Heart right ventricle (tissue), 16 donors: Measurements from ENCODE around the gene RNMT. TPM values are rescaled to one million over a fixed set of nuclear protein-coding genes. Genes with fewer than 3 reads are reported as not detected.
"Not testable (repeated sequence)": the region's sequence is repeated elsewhere in the genome, so short reads cannot be mapped to it uniquely, and the experiment has no call there.

Source experiments
- ATAC-seq, 8 donors: fragments of 200-7000 bp; cut with Tn5 transposase; one replicate each; pipeline ENCODE4 v1.9.1; 2020; ENCODE audit warnings: mild to moderate bottlenecking in 8 of 8, moderate library complexity in 8 of 8, moderate number of reproducible peaks in 1 of 8
- DNase-seq, 2 donors: peaks; one replicate each; pipeline ENCODE4 v3.0.0-alpha.2; 2020
- H3K27ac ChIP-seq, 10 donors: fragments of 200-600 bp; sonication (generic) in 2 of 10; one replicate each; pipeline versions ENCODE4 v1.5.0 to v1.8.0; 2020 to 2022; ENCODE audit warnings: mild to moderate bottlenecking in 3 of 10
- H3K27me3 ChIP-seq, 7 donors: fragments of 200-600 bp; one replicate each; pipeline ENCODE4 v1.8.0; 2021 to 2022; ENCODE audit warnings: mild to moderate bottlenecking in 2 of 7
- H3K36me3 ChIP-seq, 9 donors: fragments of 200-600 bp; sonication (generic) in 1 of 9; one replicate each; pipeline versions ENCODE4 v1.5.0 to v1.8.0; 2020 to 2022; ENCODE audit warnings: mild to moderate bottlenecking in 2 of 9
- H3K4me1 ChIP-seq, 9 donors: fragments of 200-600 bp; sonication (generic) in 1 of 9; one replicate each; pipeline versions ENCODE4 v1.5.0 to v1.8.0; 2020 to 2022; ENCODE audit warnings: mild to moderate bottlenecking in 4 of 9
- H3K4me3 ChIP-seq, 10 donors: fragments of 200-600 bp; sonication (generic) in 2 of 10; one replicate each; pipeline versions ENCODE4 v1.5.0 to v1.8.0; 2020 to 2022; ENCODE audit warnings: mild to moderate bottlenecking in 7 of 10, moderate library complexity in 2 of 10
- H3K9me3 ChIP-seq, 11 donors: fragments of 200-600 bp in 10 of 11; sonication (generic) in 2 of 11; one replicate each; pipeline versions ENCODE4 v1.5.0 to v1.8.0; 2013 to 2022; ENCODE audit warnings: mild to moderate bottlenecking in 2 of 11, control low read depth in 1 of 11, moderate library complexity in 1 of 11
- WGBS, 2 donors: extraction: QIAGEN DNeasy Blood & Tissue Kit; methylation state at CpG; one replicate each; pipeline ENCODE4 v1.1.7; 2013; ENCODE audit warnings: inconsistent platforms in 1 of 2; 5-methylcytosine and 5-hydroxymethylcytosine counted together
- intact Hi-C, 10 donors: fragments of 100-400 bp; cut with DNase I; formaldehyde crosslinking; loops; one replicate each; pipeline versions ENCODE4 v1.11.1 to v1.14.2; 2022
- long read RNA-seq, 3 donors: library from polyadenylated mRNA; unstranded; transcript quantifications; one replicate each; pipeline ENCODE4 v2.0.0, GENCODE V29; 2020 to 2021
- polyA plus RNA-seq, 2 donors: library from polyadenylated mRNA; stranded (reverse); fragments of 200-250 nt; gene quantifications; one replicate each; pipeline ENCODE4 v1.2.3, GENCODE V29; 2013
- total RNA-seq, 10 donors: library from RNA; stranded (reverse); fragmentation: NEBNext Ultra II Directional in 3 of 10; extraction: Animal tissue kit (Norgen Biotek cat#: 25700) in 3 of 10; gene quantifications; one replicate each; pipeline versions ENCODE4 v1.2.1 to v1.2.4, GENCODE V29; 2021 to 2023
- TF ChIP-seq, protein P1 (sequence below), 9 donors: fragments of 200-600 bp; sonication (generic) in 2 of 9; IDR thresholded peaks; one replicate each; pipeline versions ENCODE4 v1.5.0 to v1.8.0; 2021 to 2022; ENCODE audit warnings: antibody characterized with exemption in 9 of 9, mild to moderate bottlenecking in 5 of 9, moderate library complexity in 1 of 9
- donor health status: Arrhythmogenic right ventricular cardiomyopathy.
- donor health status: ischemic (EF 13 %, LVEDD 7.1; RV severe dilation, severe dysfunction).
- donor health status: healthy with polysubstance abuse.
- donor health status: DM: no; HTN: yes; CAD: no.
- donor health status: DM: no; HTN: no; CAD: no.
- donor health status: ischemic (EF 25% LVEDD 6.9; RV normal size, moderate dysfunction).
- donor health status: ischemic (EF 25% LVEDD 5.7; RV mildly dilated, moderate dysfunction).
- donor health status: healthy.
- donor health status: DM: yes; HTN: yes; CAD: no.
- donor health status: Ischemic cardiomyopathy.
- donor health status: ischemic (EF 35%, LVEDD 5.7; RV mildly dilated, moderate dysfunction).
- donor health status: nonischemic (EF 11% LVEDD 7.7; RV severe dilation, severe dysfunction).
- donor health status: DM: yes; HTN: yes; CAD: no.
- donor health status: PGD.
- donor health status: ischemic (EF 29% LVEDD 5.4; RV normal size, mild dysfunction).
- donor health status: nonischemic (EF 23%, LVEDD 6.1; RV moderate dilation, normal function).

Gene RNMT
- total RNA-seq (10 to 100 TPM; 21.1 to 37.0 (median 34.2) TPM), polyA plus RNA-seq (10 to 100 TPM; 12.4 to 18.2 TPM)
- long read RNA-seq, donor 1, partial matches to known transcripts: 2 of 8 reads
- long read RNA-seq, donor 1, other reads (novel, unspliced or antisense): 5 of 8 reads
- long read RNA-seq, donor 2, full-length matches to known transcripts: 7 of 13 reads
- long read RNA-seq, donor 2, partial matches to known transcripts: 2 of 13 reads
- long read RNA-seq, donor 2, other reads (novel, unspliced or antisense): 4 of 13 reads
- long read RNA-seq, donor 3, full-length matches to known transcripts: 4 of 16 reads
- long read RNA-seq, donor 3, partial matches to known transcripts: 4 of 16 reads
- long read RNA-seq, donor 3, other reads (novel, unspliced or antisense): 8 of 16 reads

DNA sequence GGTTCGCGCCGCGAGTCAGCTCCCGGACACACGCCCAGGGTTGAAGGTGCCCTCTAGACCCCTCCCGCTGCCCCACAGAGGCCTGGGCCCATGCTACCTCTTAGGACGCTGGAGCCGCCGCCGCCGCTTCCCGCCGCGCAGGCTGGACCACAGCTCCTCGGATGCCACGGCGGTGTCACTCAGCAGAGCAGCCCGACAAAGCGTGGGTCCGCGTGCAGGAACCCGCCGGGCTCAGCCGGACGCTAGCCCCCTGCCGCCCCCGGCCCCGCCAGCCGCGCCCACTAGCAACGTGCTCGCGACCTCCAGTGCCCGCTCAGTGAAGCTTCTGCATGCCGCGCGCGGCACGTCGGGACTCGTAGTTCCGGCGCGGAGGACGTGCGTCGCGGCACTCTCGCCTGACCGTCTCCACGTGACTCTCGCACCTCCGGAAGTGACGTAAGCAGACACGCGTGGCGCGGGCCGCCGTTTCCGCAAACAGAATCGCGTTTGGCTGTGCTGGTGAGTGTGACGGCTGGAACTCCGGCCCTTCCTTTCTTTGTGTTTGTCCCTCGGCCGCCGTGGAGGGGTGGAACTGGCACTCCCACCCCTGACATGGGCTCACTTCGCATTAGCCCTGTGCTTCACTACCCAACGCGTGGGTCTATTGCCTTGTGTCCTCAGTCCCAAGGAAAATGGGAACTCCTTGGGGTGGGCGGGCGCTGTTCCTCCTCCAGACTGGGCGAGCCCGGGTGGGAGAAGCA is at the start of gene RNMT, which contains the start of gene FAM210A:
RNMT (plus strand) TSS at position 442 of the 740 bp plus-strand sequence. CDS start 4,845 bp downstream, outside the sequence.
FAM210A (minus strand) TSS at position 327 of the 740 bp plus-strand sequence. CDS start 44,481 bp downstream, outside the sequence.
- peak within 1 kb of the TSS; percentile 75 to 95 (median 85) for H3K4me3 ChIP-seq
- peaks cover 0 to 49% (median 28%) of the 10 kb centered on the region in 9 donors for H3K4me1 ChIP-seq
- ATAC-seq (peak; percentile 97 to 99 (median 98)), DNase-seq (peak; percentile 96)
- intact Hi-C loops: loop anchor here in 7 of 10 donors (2.0 to 10.0 kb wide), 8 partner anchors 82 to 509 kb away; partner anchors contain the start of gene LDLRAD4 (in 2 of the 7)
- WGBS, 2 donors: 1% methylated on average over 70 to 76 of the region's 76 CpGs
- peaks cover 0 to 11% (median 0%) of the 10 kb centered on the region in 9 donors for H3K36me3 ChIP-seq
- peak within 1 kb of the TSS; percentile 81 to 97 (median 94) for H3K27ac ChIP-seq
- TF ChIP-seq, protein P1, sequence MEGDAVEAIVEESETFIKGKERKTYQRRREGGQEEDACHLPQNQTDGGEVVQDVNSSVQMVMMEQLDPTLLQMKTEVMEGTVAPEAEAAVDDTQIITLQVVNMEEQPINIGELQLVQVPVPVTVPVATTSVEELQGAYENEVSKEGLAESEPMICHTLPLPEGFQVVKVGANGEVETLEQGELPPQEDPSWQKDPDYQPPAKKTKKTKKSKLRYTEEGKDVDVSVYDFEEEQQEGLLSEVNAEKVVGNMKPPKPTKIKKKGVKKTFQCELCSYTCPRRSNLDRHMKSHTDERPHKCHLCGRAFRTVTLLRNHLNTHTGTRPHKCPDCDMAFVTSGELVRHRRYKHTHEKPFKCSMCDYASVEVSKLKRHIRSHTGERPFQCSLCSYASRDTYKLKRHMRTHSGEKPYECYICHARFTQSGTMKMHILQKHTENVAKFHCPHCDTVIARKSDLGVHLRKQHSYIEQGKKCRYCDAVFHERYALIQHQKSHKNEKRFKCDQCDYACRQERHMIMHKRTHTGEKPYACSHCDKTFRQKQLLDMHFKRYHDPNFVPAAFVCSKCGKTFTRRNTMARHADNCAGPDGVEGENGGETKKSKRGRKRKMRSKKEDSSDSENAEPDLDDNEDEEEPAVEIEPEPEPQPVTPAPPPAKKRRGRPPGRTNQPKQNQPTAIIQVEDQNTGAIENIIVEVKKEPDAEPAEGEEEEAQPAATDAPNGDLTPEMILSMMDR (IDR thresholded peaks at IDR 0.05): peak in 4 of 9 donors; percentile 12 to 57 (median 48)
- no peaks in the 10 kb centered on the region for H3K9me3 ChIP-seq
- H3K27me3 ChIP-seq: no peaks in the 10 kb centered on the region

DNA sequence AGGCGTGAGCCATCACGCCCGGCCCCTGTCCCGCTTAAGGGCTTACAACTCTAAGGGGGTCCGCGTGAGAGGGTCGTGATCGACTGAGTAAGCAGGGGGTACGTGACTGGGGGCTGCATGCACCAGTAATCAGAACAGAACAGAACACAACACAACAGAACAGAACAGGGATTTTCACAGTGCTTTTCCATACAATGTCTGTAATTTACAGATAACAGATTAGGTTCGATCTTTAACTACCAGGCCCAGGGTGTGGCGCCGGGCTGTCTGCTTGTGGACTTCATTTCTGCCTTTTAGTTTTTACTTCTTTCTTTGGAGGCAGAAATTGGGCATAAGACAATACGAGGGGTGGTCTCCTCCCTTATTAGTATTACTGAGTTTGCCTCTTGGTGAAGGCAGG is 49.1 kb upstream of the RNMT start:
- Histone ChIP-seq H3K36me3 (peaks cover 0 to 15% (median 0%) of the 10 kb centered on the region in 9 donors), H3K4me1 (peaks cover 0 to 46% (median 27%) of the 10 kb centered on the region in 9 donors), H3K9me3 (peaks cover 0 to 14% (median 0%) of the 10 kb centered on the region in 11 donors), H3K27ac (peak overlapping the region; percentile 0 to 90 (median 83))
- H3K4me3 ChIP-seq, intact Hi-C loops, DNase-seq, H3K27me3 ChIP-seq: not testable (repeated sequence)
- 97 to 98% methylated on average over 13 of the region's 13 CpGs for WGBS, 2 donors
- ATAC-seq: peak in 1 of 8 donors; percentile 53

DNA sequence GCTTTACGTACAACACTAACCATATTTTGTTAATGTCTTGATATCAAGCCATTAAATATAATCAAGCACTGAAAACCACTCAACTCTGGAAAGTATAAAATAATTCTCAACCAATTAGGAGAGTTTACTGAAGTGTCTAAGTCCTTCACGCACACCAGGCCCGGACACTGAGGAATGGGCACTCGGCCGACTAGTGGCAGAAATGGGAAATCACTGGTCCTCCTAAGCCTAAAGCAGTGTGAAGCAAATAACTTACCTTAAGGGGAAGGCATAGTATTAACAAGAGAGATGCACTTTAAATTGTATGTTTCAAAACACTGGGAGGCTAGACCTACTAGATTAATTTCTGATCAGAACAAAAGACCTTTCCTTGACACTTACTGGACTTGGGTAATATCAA is 45.9 kb upstream of the RNMT start:
- peak in 6 of 8 donors; percentile 59 to 75 (median 64) for ATAC-seq
- H3K36me3 ChIP-seq: peaks cover 0 to 15% (median 0%) of the 10 kb centered on the region in 9 donors
- H3K27ac ChIP-seq: peak overlapping the region in 5 of 10 donors; percentile 84 to 90 (median 85)
- DNase-seq: peak in 1 of 2 donors; percentile 36
- WGBS, 2 donors: 46 to 56% methylated on average over 5 of the region's 5 CpGs
- H3K4me1 ChIP-seq: peaks cover 3 to 58% (median 27%) of the 10 kb centered on the region in 9 donors
- intact Hi-C loops: loop anchor here in 2 of 10 donors (5.0 kb wide), 2 partner anchors 42 to 118 kb away; no protein-coding TSS in a partner anchor
- TF ChIP-seq, protein P1 (IDR thresholded peaks at IDR 0.05): peak; percentile 17 to 64 (median 48)
- H3K27me3 ChIP-seq: no peaks in the 10 kb centered on the region
- H3K9me3 ChIP-seq: peaks cover 0 to 5% (median 0%) of the 10 kb centered on the region in 11 donors
- H3K4me3 ChIP-seq: no peak overlapping the region

DNA sequence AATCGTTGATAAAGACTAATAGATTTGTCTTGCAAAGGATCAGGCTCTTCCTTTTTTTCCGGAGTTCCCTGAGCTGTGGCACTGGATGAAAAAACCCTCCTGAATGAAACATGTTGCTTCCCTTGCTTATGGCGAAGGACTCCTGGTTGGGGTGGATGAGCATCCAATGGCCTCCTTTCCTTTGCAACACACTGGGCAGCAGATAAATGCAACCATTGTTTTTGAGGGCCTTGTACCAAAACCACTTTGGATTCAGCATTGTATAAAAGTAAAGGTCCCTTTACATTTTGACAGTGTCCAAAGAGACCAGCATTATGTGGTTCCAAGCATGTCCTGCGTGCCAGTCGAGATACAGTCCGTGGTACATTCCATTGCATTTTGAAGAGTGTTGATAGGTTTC is 44.8 kb upstream of the RNMT start:
- WGBS, 2 donors: 88% methylated on average over 6 of the region's 6 CpGs
- no peak for DNase-seq
- Histone ChIP-seq H3K4me1 (peaks cover 3 to 63% (median 27%) of the 10 kb centered on the region in 9 donors), H3K9me3 (peaks cover 0 to 1% (median 0%) of the 10 kb centered on the region in 11 donors), H3K27ac (no peak overlapping the region), H3K36me3 (peaks cover 0 to 15% (median 0%) of the 10 kb centered on the region in 9 donors), H3K4me3 (no peak overlapping the region), H3K27me3 (no peaks in the 10 kb centered on the region)
- intact Hi-C loops: loop anchor here in 2 of 10 donors (5.0 kb wide), 2 partner anchors 41 to 119 kb away; no protein-coding TSS in a partner anchor
- ATAC-seq: no peak
- TF ChIP-seq, protein P1 (IDR thresholded peaks at IDR 0.05): no peak
